Measurements from ENCODE around the gene METTL26. TPM values are rescaled to one million over a fixed set of nuclear protein-coding genes. Genes with fewer than 3 reads are reported as not detected.

METTL26 gene
- total RNA-seq, 2 experiments from 2014 or later = 89.0 to 94.0 TPM

GRCh38 chr16:631808-632358, 4.2 kb downstream of the METTL26 start:
- Mint-ChIP-seq H3K4me1 (ENCODE audit: low read depth) (peaks cover 8% of the 10 kb centered on the region), H3K9me3 (ENCODE audit: insufficient read depth) (no peaks in the 10 kb centered on the region), H3K36me3 (ENCODE audit: low read depth) (peaks cover 3% of the 10 kb centered on the region), H3K4me3 (no peak overlapping the region), H3K27me3 (ENCODE audit: low read depth) (peaks cover 2% of the 10 kb centered on the region), H3K27ac (no peak overlapping the region)
- ChIA-PET POLR2A (interaction anchor here (1.1 kb wide), 1 partner anchor 43 kb away, joined by 3 read pairs; no protein-coding TSS in a partner anchor), CTCF (no interaction called here)
- DNase-seq (no peak), ATAC-seq (no peak)

DNA sequence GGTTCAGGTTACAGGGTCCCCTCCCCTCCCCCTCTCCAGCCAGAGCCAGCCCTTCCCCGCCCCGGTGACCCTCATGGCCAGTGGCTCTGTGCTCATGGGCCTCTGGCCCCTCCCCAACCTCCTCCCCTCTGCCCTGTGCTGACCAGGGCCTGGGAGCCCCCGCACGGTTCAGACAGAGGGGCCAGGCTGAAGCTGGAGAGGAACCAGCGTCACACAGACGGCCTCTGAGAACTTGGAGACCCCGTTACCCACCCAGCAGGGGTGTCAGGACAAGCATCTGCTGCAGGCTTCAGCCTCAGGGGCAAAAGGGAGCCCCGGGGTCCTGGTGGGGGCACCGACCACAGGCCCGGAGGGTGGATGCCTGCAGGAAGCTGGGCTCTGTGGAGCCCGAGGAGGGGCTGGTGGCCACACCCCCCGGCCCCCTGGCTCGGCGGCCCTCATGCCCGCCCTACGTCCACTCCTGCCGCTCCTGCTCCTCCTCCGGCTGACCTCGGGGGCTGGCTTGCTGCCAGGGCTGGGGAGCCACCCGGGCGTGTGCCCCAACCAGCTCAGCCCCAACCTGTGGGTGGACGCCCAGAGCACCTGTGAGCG, 5.2 kb downstream of the METTL26 start, which contains the start of gene WFIKKN1:
TSS of gene WFIKKN1 (plus strand) at position 171 of the 591 bp plus-strand sequence. CDS start at position 440, 269 bp downstream.
- no peak for ATAC-seq

DNA sequence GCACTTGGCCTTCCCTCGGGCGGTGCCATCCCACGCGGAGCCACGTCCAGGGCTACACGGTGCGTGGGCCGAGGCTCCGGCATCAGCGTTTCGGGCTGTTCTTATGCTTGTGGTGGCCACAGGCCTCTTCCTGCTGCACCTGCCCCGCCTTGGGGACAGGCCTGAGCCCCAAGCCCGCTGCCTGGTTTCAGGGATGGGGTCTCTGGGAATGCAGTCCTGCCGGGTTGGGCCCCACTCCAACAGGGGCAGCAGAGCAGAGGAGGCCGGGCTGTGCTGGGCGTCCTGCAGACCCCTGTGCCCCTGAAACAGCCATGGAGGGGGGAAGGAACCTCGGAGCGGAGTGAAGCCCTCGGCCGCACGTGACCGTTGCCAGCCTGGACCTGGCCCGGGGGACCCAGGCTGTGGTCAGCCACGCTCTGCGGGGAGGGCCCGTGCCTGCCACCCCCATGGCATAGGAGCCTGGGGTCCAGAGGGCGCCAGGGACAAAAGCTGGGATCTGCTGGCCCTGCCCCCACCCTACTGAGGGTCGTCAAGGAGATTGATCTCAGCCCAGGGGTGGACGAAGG, 5.8 kb downstream of the METTL26 start:
- DNase-seq = no peak
- no peaks in the 10 kb centered on the region for H3K9me3 Mint-ChIP-seq (ENCODE audit: insufficient read depth)
- ChIA-PET POLR2A (no interaction called here), CTCF (no interaction called here)
- ATAC-seq = no peak
- H3K4me1 Mint-ChIP-seq (ENCODE audit: low read depth) = peaks cover 4% of the 10 kb centered on the region
- no peak overlapping the region for H3K4me3 Mint-ChIP-seq
- no peaks in the 10 kb centered on the region for H3K36me3 Mint-ChIP-seq (ENCODE audit: low read depth)
- H3K27ac Mint-ChIP-seq = no peak overlapping the region
- H3K27me3 Mint-ChIP-seq (ENCODE audit: low read depth) = no peaks in the 10 kb centered on the region

More for the DNA sequence above, 5.2 kb downstream of the METTL26 start, which contains the start of gene WFIKKN1:
- H3K27ac Mint-ChIP-seq = no peak within 1 kb of the TSS
- no peaks in the 10 kb centered on the region for H3K36me3 Mint-ChIP-seq (ENCODE audit: low read depth)
- no peaks in the 10 kb centered on the region for H3K9me3 Mint-ChIP-seq (ENCODE audit: insufficient read depth)
- ChIA-PET POLR2A (interaction anchor here (1.1 kb wide), 1 partner anchor 42 kb away, joined by 3 read pairs; no protein-coding TSS in a partner anchor), CTCF (no interaction called here)
- H3K27me3 Mint-ChIP-seq (ENCODE audit: low read depth) = no peaks in the 10 kb centered on the region
- peaks cover 4% of the 10 kb centered on the region for H3K4me1 Mint-ChIP-seq (ENCODE audit: low read depth)
- no peak for DNase-seq
- no peak within 1 kb of the TSS for H3K4me3 Mint-ChIP-seq

DNA sequence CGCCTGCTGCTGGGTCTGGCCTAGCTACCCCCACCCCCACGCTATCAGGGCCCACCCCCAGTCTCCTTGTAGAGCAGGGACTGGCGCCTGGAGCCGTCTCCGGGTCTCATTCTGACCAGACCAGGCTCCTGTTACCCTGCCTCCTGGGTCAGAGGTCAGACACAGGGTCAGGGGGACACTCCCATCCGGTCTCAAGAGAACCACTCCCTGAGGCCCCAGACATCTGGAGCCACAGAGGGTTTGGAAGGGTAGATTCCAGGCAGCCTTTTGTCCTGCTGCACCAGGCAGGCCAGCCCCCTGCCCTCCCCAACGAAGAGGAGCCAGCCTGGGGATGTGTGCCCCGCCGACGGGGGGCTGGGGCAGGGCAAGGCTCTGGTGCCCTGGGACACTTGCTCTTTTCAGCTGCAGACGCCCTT, 6.3 kb downstream of the METTL26 start:
- Mint-ChIP-seq H3K27ac (no peak overlapping the region), H3K4me3 (no peak overlapping the region), H3K36me3 (ENCODE audit: low read depth) (no peaks in the 10 kb centered on the region), H3K27me3 (ENCODE audit: low read depth) (no peaks in the 10 kb centered on the region), H3K4me1 (ENCODE audit: low read depth) (peaks cover under 1% of the 10 kb centered on the region), H3K9me3 (ENCODE audit: insufficient read depth) (no peaks in the 10 kb centered on the region)
- DNase-seq (no peak), ATAC-seq (no peak)
- ChIA-PET POLR2A (no interaction called here), CTCF (no interaction called here)

GRCh38 chr16:629185-629832, 6.8 kb downstream of the METTL26 start:
- POLR2A ChIA-PET = no interaction called here
- Mint-ChIP-seq H3K9me3 (ENCODE audit: insufficient read depth) (no peaks in the 10 kb centered on the region), H3K27ac (no peak overlapping the region), H3K4me1 (ENCODE audit: low read depth) (no peaks in the 10 kb centered on the region), H3K36me3 (ENCODE audit: low read depth) (no peaks in the 10 kb centered on the region), H3K4me3 (no peak overlapping the region), H3K27me3 (ENCODE audit: low read depth) (no peaks in the 10 kb centered on the region)
- DNase-seq = no peak
- CTCF ChIA-PET = no interaction called here
- no peak for ATAC-seq

DNA sequence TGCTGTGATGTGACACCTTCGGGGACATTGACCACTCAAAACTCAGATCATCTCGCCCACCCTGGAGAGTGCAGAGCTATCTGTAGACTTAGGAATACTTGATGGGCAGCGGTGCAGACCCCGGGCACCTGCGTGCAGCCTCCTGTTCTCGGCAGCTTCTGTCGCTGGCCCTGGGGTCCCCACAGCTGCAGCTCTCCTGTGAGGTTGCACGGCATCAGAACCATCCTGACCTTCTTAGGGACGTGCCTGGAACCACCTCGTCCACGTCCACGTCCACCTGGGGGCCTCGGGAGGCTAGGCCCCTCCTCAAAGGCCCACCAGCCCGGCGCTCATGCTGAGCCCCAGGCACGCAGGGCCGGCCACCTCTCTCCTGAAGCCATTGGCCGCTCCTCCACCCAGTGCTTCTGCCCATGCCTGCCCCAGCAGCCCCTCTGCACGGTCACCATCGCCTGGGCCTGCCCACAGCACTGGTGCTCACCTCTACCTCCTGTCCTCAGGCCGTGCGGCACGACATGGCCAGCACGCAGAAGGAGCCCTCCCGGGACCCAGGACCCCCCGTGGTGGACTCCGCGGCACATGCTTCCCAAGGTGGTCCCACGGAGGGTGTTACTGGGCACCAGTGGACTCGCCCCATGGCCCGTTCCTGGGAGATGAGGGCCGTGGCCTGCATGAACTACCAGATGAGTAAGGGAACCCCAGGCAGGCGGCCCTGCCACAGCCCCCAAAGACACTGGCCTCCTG, 7.6 kb downstream of the METTL26 start:
- DNase-seq (no peak), ATAC-seq (no peak)
- Mint-ChIP-seq H3K27ac (no peak overlapping the region), H3K4me1 (ENCODE audit: low read depth) (no peaks in the 10 kb centered on the region), H3K9me3 (ENCODE audit: insufficient read depth) (no peaks in the 10 kb centered on the region), H3K4me3 (no peak overlapping the region), H3K36me3 (ENCODE audit: low read depth) (no peaks in the 10 kb centered on the region), H3K27me3 (ENCODE audit: low read depth) (no peaks in the 10 kb centered on the region)
- ChIA-PET CTCF (no interaction called here), POLR2A (no interaction called here)

GRCh38 chr16:627454-628239, 8.5 kb downstream of the METTL26 start:
- ChIA-PET POLR2A (no interaction called here), CTCF (no interaction called here)
- no peak overlapping the region for H3K4me3 Mint-ChIP-seq
- H3K4me1 Mint-ChIP-seq (ENCODE audit: low read depth) = no peaks in the 10 kb centered on the region
- DNase-seq (no peak), ATAC-seq (no peak)
- H3K9me3 Mint-ChIP-seq (ENCODE audit: insufficient read depth) = no peaks in the 10 kb centered on the region
- H3K27me3 Mint-ChIP-seq (ENCODE audit: low read depth) = no peaks in the 10 kb centered on the region
- no peaks in the 10 kb centered on the region for H3K36me3 Mint-ChIP-seq (ENCODE audit: low read depth)
- no peak overlapping the region for H3K27ac Mint-ChIP-seq

- no peak overlapping the region for H3K27ac Mint-ChIP-seq
- no peaks in the 10 kb centered on the region for H3K27me3 Mint-ChIP-seq (ENCODE audit: low read depth)
- ChIA-PET CTCF (no interaction called here), POLR2A (no interaction called here)
- no peaks in the 10 kb centered on the region for H3K36me3 Mint-ChIP-seq (ENCODE audit: low read depth)
- no peaks in the 10 kb centered on the region for H3K9me3 Mint-ChIP-seq (ENCODE audit: insufficient read depth)
- H3K4me1 Mint-ChIP-seq (ENCODE audit: low read depth) = no peaks in the 10 kb centered on the region
- ATAC-seq (peak; percentile 6), DNase-seq (no peak)
- no peak overlapping the region for H3K4me3 Mint-ChIP-seq
Measured at GRCh38 chr16:626787-627453, 9.2 kb downstream of the METTL26 start.

DNA sequence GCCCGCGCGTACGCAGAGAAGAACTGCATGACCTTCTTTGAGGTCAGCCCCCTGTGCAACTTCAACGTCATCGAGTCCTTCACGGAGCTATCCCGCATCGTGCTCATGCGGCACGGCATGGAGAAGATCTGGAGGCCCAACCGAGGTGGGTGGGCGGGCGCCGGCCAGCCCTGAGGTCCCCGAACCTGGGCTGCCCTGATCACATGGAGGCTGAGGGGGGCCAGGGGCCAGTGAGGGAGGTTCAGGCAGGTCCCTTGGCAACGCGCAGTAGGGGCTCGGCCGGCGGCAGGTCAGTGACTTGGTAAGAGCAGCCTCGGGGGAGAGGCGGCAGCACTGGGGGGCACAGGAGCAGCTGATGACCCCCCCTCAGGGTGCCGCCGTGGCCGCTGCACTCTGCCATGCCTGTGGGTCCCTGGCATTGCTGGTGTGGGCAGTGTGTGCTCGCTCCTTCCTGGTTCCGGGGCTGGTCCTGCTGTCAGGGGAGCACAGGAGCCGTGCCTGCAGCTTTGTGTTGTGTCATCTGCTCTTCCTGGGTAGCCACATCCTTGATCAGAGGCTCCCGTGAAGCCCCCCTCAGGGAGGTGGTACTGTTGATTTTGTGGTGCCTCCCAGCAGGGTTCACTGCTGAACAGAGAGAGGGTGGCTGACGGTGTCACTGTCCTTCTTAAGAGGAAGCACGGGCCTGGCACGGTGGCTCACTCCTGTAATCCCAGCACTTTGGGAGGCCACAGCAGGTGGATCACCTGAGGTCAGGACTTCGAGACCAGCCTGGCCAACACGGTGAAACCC, 9.9 kb downstream of the METTL26 start:
- Mint-ChIP-seq H3K4me1 (ENCODE audit: low read depth) (no peaks in the 10 kb centered on the region), H3K4me3 (no peak overlapping the region), H3K36me3 (ENCODE audit: low read depth) (no peaks in the 10 kb centered on the region), H3K9me3 (ENCODE audit: insufficient read depth) (no peaks in the 10 kb centered on the region), H3K27ac (no peak overlapping the region), H3K27me3 (ENCODE audit: low read depth) (no peaks in the 10 kb centered on the region)
- ATAC-seq = no peak
- CTCF ChIA-PET = no interaction called here
- DNase-seq = no peak
- POLR2A ChIA-PET = no interaction called here

DNA sequence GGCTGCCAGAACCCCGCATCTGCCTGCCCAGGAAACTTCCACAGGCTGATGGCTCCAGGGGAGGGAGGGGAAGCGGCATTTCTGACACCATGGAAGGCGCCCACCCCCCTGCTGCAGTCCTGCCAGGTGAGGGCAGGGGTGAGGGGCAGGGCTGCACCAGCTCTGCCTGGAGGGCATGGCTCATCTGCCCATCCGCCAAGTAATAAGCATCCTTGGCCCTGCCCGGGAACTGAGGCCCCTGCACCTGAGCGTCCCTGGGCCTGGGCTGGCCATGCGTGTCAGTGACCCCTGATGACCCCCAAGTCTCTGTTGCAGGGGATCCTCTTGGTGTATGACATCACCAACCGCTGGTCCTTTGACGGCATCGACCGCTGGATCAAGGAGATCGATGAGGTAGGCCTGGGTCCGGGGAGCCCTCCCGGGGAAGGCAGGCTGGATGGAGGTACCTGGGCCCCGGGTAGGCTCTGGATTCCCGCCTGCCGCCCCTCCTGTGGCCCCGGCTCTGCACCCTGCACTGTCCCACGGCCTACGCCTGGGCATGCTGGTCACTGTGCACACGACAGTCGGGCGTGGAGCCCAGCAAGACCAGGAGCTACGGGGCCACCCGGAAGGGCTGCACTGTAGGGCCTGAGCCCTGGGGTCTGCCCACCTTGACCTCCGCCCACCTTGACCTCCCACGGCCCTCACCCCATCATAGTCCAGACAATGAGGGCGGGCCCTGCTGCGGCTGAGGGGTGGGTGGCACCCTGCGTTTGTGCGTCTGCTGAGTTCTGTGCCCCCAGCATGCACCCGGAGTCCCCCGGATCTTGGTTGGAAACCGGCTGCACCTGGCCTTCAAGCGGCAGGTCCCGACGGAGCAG, 10.8 kb downstream of the METTL26 start:
- ATAC-seq (no peak), DNase-seq (no peak)
- POLR2A ChIA-PET = no interaction called here
- Mint-ChIP-seq H3K36me3 (ENCODE audit: low read depth) (no peaks in the 10 kb centered on the region), H3K4me3 (no peak overlapping the region), H3K27ac (no peak overlapping the region), H3K4me1 (ENCODE audit: low read depth) (no peaks in the 10 kb centered on the region), H3K9me3 (ENCODE audit: insufficient read depth) (no peaks in the 10 kb centered on the region), H3K27me3 (ENCODE audit: low read depth) (no peaks in the 10 kb centered on the region)
- CTCF ChIA-PET = no interaction called here
